GM23338 (cell line): ENCODE results near the gene SNAP47. TPM values are rescaled to one million over a fixed set of nuclear protein-coding genes. Genes with fewer than 3 reads are reported as not detected.

Source experiments
- CREB1 ChIP-seq: fragments of 250-450 bp; sonication (Bioruptor Pico); IDR thresholded peaks from 2 replicates; pipeline ENCODE4 v1.5.0; 2020; ENCODE audit warnings: low read depth, mild to moderate bottlenecking, moderate library complexity
- ETS1 ChIP-seq: IDR thresholded peaks from 2 replicates; pipeline ENCODE4 v1.6.1; 2016; ENCODE audit warnings: antibody characterized with exemption
- EZH2 ChIP-seq: fragments of 200-600 bp; sonication (generic); IDR thresholded peaks from one replicate; pipeline ENCODE4 v1.8.0; 2017; ENCODE audit warnings: antibody characterized with exemption, mild to moderate bottlenecking, low read depth; ENCODE audit not compliant: unreplicated experiment
- JUNB ChIP-seq: IDR thresholded peaks from one replicate; pipeline ENCODE4 v1.6.1; 2016; ENCODE audit warnings: antibody characterized with exemption; ENCODE audit not compliant: unreplicated experiment
- NANOG ChIP-seq: IDR thresholded peaks from 2 replicates; pipeline ENCODE4 v1.6.1; 2016; ENCODE audit warnings: antibody characterized with exemption, borderline replicate concordance
- POLR2AphosphoS5 ChIP-seq: IDR thresholded peaks from 2 replicates; pipeline ENCODE4 v1.6.1; 2016; ENCODE audit warnings: antibody characterized with exemption, low read depth
- ZNF114 ChIP-seq: fragments of 250-450 bp; sonication (Bioruptor Pico); IDR thresholded peaks from 2 replicates; pipeline ENCODE4 v1.5.0; 2020; ENCODE audit warnings: mild to moderate bottlenecking, moderate library complexity
- ZNF331 ChIP-seq: fragments of 250-450 bp; sonication (Bioruptor Pico); IDR thresholded peaks from 2 replicates; pipeline ENCODE4 v1.5.0; 2020; ENCODE audit warnings: low read depth, mild to moderate bottlenecking, moderate library complexity
- polyA plus RNA-seq: library from polyadenylated mRNA; unstranded; fragments of >200 nt; fragmentation: Nextera tagmentation; extraction: Ambion mirVana; gene quantifications from 2 replicates; pipeline ENCODE4 v1.2.1, GENCODE V29; 2016
- total RNA-seq: library from RNA; depleted of rRNA; stranded (reverse); fragments of >200 nt; shearing (Covaris generic); gene quantifications from 2 replicates; pipeline ENCODE4 v1.2.3, GENCODE V29; 2014
- TF ChIP-seq, protein P1 (sequence below): fragments of 250-450 bp; sonication (Bioruptor Pico); IDR thresholded peaks from 2 replicates; pipeline ENCODE4 v1.5.0; 2020; ENCODE audit warnings: mild to moderate bottlenecking, moderate library complexity
- TF ChIP-seq, protein P2 (sequence below): IDR thresholded peaks from one replicate; pipeline ENCODE4 v1.6.1; 2018; ENCODE audit warnings: antibody characterized with exemption; ENCODE audit not compliant: unreplicated experiment

Gene SNAP47
- total and polyA plus RNA-seq, 2 experiments from 2014 or later: 19.5 to 51.8 TPM

DNA sequence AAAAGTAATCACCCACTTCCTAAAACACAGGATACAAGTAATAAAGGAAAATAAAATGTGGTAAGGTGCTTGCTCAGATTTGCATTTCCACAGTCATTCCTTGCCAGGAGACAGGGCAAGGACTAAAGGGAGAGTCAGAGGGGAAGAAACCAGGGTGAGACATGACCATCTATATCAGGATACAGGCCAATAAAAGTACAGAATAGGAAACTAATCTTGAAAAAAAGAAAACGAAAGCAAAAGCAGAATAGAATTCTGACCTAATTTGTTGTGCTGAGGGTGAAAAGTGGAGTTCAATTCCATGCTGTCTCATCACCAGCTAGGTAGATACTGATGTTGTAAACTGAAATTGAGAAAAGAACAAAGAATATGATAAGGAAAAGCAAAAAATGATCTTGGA is 27.4 kb upstream of the SNAP47 start (continued):
- TF ChIP-seq, protein P1, sequence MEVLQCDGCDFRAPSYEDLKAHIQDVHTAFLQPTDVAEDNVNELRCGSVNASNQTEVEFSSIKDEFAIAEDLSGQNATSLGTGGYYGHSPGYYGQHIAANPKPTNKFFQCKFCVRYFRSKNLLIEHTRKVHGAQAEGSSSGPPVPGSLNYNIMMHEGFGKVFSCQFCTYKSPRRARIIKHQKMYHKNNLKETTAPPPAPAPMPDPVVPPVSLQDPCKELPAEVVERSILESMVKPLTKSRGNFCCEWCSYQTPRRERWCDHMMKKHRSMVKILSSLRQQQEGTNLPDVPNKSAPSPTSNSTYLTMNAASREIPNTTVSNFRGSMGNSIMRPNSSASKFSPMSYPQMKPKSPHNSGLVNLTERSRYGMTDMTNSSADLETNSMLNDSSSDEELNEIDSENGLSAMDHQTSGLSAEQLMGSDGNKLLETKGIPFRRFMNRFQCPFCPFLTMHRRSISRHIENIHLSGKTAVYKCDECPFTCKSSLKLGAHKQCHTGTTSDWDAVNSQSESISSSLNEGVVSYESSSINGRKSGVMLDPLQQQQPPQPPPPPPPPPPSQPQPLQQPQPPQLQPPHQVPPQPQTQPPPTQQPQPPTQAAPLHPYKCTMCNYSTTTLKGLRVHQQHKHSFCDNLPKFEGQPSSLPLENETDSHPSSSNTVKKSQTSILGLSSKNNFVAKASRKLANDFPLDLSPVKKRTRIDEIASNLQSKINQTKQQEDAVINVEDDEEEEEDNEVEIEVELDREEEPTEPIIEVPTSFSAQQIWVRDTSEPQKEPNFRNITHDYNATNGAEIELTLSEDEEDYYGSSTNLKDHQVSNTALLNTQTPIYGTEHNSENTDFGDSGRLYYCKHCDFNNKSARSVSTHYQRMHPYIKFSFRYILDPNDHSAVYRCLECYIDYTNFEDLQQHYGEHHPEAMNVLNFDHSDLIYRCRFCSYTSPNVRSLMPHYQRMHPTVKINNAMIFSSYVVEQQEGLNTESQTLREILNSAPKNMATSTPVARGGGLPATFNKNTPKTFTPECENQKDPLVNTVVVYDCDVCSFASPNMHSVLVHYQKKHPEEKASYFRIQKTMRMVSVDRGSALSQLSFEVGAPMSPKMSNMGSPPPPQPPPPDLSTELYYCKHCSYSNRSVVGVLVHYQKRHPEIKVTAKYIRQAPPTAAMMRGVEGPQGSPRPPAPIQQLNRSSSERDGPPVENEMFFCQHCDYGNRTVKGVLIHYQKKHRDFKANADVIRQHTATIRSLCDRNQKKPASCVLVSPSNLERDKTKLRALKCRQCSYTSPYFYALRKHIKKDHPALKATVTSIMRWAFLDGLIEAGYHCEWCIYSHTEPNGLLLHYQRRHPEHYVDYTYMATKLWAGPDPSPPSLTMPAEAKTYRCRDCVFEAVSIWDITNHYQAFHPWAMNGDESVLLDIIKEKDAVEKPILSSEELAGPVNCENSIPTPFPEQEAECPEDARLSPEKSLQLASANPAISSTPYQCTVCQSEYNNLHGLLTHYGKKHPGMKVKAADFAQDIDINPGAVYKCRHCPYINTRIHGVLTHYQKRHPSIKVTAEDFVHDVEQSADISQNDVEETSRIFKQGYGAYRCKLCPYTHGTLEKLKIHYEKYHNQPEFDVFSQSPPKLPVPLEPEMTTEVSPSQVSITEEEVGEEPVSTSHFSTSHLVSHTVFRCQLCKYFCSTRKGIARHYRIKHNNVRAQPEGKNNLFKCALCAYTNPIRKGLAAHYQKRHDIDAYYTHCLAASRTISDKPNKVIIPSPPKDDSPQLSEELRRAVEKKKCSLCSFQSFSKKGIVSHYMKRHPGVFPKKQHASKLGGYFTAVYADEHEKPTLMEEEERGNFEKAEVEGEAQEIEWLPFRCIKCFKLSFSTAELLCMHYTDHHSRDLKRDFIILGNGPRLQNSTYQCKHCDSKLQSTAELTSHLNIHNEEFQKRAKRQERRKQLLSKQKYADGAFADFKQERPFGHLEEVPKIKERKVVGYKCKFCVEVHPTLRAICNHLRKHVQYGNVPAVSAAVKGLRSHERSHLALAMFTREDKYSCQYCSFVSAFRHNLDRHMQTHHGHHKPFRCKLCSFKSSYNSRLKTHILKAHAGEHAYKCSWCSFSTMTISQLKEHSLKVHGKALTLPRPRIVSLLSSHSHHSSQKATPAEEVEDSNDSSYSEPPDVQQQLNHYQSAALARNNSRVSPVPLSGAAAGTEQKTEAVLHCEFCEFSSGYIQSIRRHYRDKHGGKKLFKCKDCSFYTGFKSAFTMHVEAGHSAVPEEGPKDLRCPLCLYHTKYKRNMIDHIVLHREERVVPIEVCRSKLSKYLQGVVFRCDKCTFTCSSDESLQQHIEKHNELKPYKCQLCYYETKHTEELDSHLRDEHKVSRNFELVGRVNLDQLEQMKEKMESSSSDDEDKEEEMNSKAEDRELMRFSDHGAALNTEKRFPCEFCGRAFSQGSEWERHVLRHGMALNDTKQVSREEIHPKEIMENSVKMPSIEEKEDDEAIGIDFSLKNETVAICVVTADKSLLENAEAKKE: no peak
- TF ChIP-seq POLR2AphosphoS5 (no peak), ZNF331 (CRISPR knock-in tag) (no peak), JUNB (no peak), CREB1 (CRISPR knock-in tag) (no peak), EZH2 (no peak), ZNF114 (CRISPR knock-in tag) (no peak), ETS1 (no peak), NANOG (no peak)
- TF ChIP-seq, protein P2, sequence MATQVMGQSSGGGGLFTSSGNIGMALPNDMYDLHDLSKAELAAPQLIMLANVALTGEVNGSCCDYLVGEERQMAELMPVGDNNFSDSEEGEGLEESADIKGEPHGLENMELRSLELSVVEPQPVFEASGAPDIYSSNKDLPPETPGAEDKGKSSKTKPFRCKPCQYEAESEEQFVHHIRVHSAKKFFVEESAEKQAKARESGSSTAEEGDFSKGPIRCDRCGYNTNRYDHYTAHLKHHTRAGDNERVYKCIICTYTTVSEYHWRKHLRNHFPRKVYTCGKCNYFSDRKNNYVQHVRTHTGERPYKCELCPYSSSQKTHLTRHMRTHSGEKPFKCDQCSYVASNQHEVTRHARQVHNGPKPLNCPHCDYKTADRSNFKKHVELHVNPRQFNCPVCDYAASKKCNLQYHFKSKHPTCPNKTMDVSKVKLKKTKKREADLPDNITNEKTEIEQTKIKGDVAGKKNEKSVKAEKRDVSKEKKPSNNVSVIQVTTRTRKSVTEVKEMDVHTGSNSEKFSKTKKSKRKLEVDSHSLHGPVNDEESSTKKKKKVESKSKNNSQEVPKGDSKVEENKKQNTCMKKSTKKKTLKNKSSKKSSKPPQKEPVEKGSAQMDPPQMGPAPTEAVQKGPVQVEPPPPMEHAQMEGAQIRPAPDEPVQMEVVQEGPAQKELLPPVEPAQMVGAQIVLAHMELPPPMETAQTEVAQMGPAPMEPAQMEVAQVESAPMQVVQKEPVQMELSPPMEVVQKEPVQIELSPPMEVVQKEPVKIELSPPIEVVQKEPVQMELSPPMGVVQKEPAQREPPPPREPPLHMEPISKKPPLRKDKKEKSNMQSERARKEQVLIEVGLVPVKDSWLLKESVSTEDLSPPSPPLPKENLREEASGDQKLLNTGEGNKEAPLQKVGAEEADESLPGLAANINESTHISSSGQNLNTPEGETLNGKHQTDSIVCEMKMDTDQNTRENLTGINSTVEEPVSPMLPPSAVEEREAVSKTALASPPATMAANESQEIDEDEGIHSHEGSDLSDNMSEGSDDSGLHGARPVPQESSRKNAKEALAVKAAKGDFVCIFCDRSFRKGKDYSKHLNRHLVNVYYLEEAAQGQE: no peak
